ENCODE measurements around the gene CNBP.
"Not testable (repeated sequence)": the region's sequence is repeated elsewhere in the genome, so short reads cannot be mapped to it uniquely, and the experiment has no call there.

The CNBP gene

GRCh38 chr3:129166579-129167332 lies 16.9 kb downstream of the CNBP start:
- peaks cover 45% of the 10 kb centered on the region for H3K36me3 ChIP-seq (ENCODE audit: control insufficient read depth, insufficient read depth, low read length)

DNA sequence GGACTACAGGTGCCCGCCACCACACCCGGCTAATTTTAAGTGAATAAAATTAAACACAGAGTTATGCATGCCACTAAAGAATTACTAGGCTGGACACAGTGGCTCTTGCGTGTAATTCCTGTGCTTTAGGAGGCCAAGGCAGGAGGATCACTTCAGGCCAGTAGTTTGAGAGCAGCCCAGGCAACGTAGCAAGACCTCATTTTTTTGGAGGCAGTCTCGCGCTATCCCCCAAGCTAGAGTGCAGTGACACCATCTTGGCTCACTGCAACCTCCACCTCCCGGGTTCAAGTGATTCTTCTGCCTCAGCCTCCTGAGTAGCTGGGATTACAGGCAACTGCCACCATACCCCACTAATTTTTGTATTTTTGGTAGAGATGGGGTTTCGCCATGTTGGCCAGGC lies 18.1 kb downstream of the CNBP start:
- H3K36me3 ChIP-seq (ENCODE audit: control insufficient read depth, insufficient read depth, low read length): peaks cover 34% of the 10 kb centered on the region
- DNase-seq: not testable (repeated sequence)

More at GRCh38 chr3:129166579-129167332, 16.9 kb downstream of the CNBP start:
- DNase-seq: no peak
- Histone ChIP-seq H3K27me3 (replicated peaks; ENCODE audit: control insufficient read depth, insufficient read depth, low read length, poor library complexity, severe bottlenecking) (no peaks in the 10 kb centered on the region), H3K9me3 (ENCODE audit: control insufficient read depth, low read length) (no peaks in the 10 kb centered on the region), H3K4me3 (ENCODE audit: insufficient read depth, low read depth, low read length, poor library complexity, severe bottlenecking) (no peak overlapping the region), H3K4me1 (ENCODE audit: control insufficient read depth, insufficient read depth, low read length, poor library complexity, severe bottlenecking) (no peaks in the 10 kb centered on the region), H3K27ac (ENCODE audit: insufficient read depth, low read length, poor library complexity, severe bottlenecking) (no peak overlapping the region)

GRCh38 chr3:129164500-129164899 lies 19.2 kb downstream of the CNBP start:
- Histone ChIP-seq H3K36me3 (ENCODE audit: control insufficient read depth, insufficient read depth, low read length) (peaks cover 23% of the 10 kb centered on the region), H3K4me1 (ENCODE audit: control insufficient read depth, insufficient read depth, low read length, poor library complexity, severe bottlenecking) (peaks cover 10% of the 10 kb centered on the region), H3K27ac (ENCODE audit: insufficient read depth, low read length, poor library complexity, severe bottlenecking) (no peak overlapping the region), H3K9me3 (ENCODE audit: control insufficient read depth, low read length) (no peaks in the 10 kb centered on the region), H3K4me3 (ENCODE audit: insufficient read depth, low read depth, low read length, poor library complexity, severe bottlenecking) (no peak overlapping the region), H3K27me3 (replicated peaks; ENCODE audit: control insufficient read depth, insufficient read depth, low read length, poor library complexity, severe bottlenecking) (no peaks in the 10 kb centered on the region)
- no peak for DNase-seq

More for the DNA sequence above, 18.1 kb downstream of the CNBP start:
- not testable (repeated sequence) for H3K4me1 ChIP-seq (ENCODE audit: control insufficient read depth, insufficient read depth, low read length, poor library complexity, severe bottlenecking); H3K27me3 ChIP-seq (replicated peaks; ENCODE audit: control insufficient read depth, insufficient read depth, low read length, poor library complexity, severe bottlenecking); H3K9me3 ChIP-seq (ENCODE audit: control insufficient read depth, low read length); H3K4me3 ChIP-seq (ENCODE audit: insufficient read depth, low read depth, low read length, poor library complexity, severe bottlenecking); H3K27ac ChIP-seq (ENCODE audit: insufficient read depth, low read length, poor library complexity, severe bottlenecking)

DNA sequence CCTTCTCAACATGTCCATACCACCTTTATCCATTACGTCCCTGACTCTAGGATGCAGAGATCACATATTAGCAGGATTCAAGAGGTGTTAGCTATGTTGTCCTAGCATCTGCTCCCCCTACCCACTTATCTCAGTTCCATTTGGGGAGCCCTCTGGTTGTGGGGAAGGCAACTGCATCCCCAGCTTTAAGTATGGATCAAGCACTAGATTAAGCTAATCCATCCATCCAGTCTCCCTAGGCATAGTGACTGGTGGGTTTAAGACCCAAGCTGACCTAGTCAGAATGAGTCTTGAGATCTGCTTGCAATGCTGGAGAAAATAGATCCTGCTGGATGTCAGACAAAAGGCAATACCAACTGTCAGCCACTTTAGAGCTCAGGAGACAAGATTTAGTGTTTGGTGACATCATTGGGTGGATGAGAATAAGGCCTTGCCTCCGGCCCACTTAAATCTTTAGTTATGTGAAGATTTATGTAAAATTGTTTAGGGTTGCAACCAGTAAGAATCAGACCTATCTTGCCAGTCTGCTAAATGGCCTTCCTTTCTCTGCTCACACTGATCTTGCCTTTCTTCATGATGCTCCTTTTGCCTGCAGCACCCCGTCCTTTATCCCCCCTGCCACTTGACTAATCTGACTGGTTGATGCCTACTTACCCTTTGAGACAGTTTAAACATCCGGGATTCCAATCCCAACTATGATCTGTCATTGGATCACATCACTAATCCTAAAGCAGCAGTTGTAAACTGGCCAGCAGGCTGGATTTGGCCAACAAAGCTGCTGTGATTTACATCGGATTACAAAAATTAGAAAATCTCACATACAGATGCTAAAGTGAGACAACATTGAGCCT lies 20.7 kb downstream of the CNBP start:
- Histone ChIP-seq H3K9me3 (ENCODE audit: control insufficient read depth, low read length) (no peaks in the 10 kb centered on the region), H3K36me3 (ENCODE audit: control insufficient read depth, insufficient read depth, low read length) (peaks cover 20% of the 10 kb centered on the region), H3K4me3 (ENCODE audit: insufficient read depth, low read depth, low read length, poor library complexity, severe bottlenecking) (no peak overlapping the region), H3K27ac (ENCODE audit: insufficient read depth, low read length, poor library complexity, severe bottlenecking) (peak overlapping the region; percentile 21), H3K27me3 (replicated peaks; ENCODE audit: control insufficient read depth, insufficient read depth, low read length, poor library complexity, severe bottlenecking) (no peaks in the 10 kb centered on the region), H3K4me1 (ENCODE audit: control insufficient read depth, insufficient read depth, low read length, poor library complexity, severe bottlenecking) (peaks cover 11% of the 10 kb centered on the region)
- DNase-seq: no peak

DNA sequence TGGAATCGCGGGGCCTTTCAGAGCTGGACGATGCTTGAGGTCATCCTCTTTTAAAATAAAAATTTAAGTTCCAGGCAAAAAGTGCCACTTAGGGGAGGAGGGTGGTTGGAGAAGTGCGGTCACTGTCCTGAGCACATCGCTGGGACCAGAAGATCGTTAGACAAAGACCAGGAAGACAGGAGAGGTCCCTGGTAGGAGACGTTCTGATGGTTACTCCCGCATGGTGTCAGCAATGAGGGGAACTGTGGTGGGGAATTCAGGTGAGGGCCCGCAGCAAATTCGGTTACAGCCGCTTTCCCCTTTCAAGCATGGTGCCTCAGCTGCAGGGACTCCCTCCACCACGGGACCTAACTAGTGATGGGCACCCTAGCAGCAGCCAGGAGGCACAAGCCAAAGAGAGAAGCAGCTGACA lies 21.8 kb downstream of the CNBP start:
- Histone ChIP-seq H3K9me3 (ENCODE audit: control insufficient read depth, low read length) (no peaks in the 10 kb centered on the region), H3K27me3 (replicated peaks; ENCODE audit: control insufficient read depth, insufficient read depth, low read length, poor library complexity, severe bottlenecking) (no peaks in the 10 kb centered on the region), H3K4me1 (ENCODE audit: control insufficient read depth, insufficient read depth, low read length, poor library complexity, severe bottlenecking) (peaks cover 11% of the 10 kb centered on the region), H3K27ac (ENCODE audit: insufficient read depth, low read length, poor library complexity, severe bottlenecking) (peak overlapping the region; percentile 95), H3K36me3 (ENCODE audit: control insufficient read depth, insufficient read depth, low read length) (peaks cover 20% of the 10 kb centered on the region), H3K4me3 (ENCODE audit: insufficient read depth, low read depth, low read length, poor library complexity, severe bottlenecking) (peak overlapping the region; percentile 68)
- DNase-seq: no peak

DNA sequence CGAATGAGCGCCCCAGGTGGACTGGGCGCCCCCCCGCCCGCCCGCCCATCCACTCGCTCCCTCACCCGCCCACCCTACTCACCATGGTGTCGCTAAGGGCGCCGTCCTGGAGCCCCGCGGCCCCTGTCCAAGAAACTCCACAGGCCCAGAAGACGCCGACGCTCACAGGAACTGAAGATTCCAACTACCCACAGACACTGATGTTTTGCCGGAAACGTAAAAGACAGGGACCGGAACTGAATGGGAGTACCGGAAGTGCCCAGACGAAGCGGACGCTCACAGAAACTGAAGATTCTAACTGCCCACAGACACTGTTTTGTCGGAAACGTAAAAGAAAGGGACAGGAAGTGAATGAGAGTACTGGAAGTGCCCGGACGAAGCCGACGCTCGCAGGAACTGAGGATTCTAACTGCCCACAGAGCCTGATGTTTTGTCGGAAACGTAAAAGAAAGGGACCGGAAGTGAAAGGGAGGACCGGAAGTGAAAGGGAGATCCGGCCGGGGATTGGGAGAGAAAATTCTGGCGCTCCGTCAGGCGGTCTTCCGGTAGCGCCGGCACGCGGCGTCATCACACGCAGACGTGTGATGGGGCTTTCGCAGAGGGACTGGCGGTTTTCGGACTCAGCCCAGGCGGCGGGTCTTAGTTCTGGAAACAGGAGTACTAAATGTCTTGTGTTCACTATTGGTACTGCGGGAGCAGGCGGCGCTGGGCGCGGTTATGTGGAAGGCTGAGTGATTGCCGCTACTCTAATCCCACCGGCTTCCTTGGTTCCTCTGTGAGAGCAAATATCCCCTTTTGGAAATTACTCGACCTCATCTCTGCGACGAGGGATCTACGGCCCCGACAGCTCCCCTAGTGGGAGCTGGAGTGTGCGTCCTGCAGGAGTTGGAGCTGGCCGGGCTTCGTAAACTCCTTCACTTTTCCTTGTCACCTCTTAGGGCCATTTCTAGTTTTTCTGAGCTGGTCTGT lies 22.5 kb downstream of the CNBP start, which contains the start of gene ISY1:
Gene ISY1 (minus strand): TSS at position 173 of the 969 bp plus-strand sequence. CDS start 88 bp downstream, at position 85.
- H3K4me1 ChIP-seq (ENCODE audit: control insufficient read depth, insufficient read depth, low read length, poor library complexity, severe bottlenecking): peaks cover 11% of the 10 kb centered on the region
- H3K36me3 ChIP-seq (ENCODE audit: control insufficient read depth, insufficient read depth, low read length): peaks cover 22% of the 10 kb centered on the region
- peak; percentile 82 to 85 (median 84) for DNase-seq
- no peaks in the 10 kb centered on the region for H3K9me3 ChIP-seq (ENCODE audit: control insufficient read depth, low read length)
- H3K4me3 ChIP-seq (ENCODE audit: insufficient read depth, low read depth, low read length, poor library complexity, severe bottlenecking): peak within 1 kb of the TSS; percentile 68
- H3K27ac ChIP-seq (ENCODE audit: insufficient read depth, low read length, poor library complexity, severe bottlenecking): peak within 1 kb of the TSS; percentile 95
- no peaks in the 10 kb centered on the region for H3K27me3 ChIP-seq (replicated peaks; ENCODE audit: control insufficient read depth, insufficient read depth, low read length, poor library complexity, severe bottlenecking)

- H3K9me3 ChIP-seq (ENCODE audit: control insufficient read depth, low read length): no peaks in the 10 kb centered on the region
- H3K27ac ChIP-seq (ENCODE audit: insufficient read depth, low read length, poor library complexity, severe bottlenecking): no peak overlapping the region
- no peak overlapping the region for H3K4me3 ChIP-seq (ENCODE audit: insufficient read depth, low read depth, low read length, poor library complexity, severe bottlenecking)
- peaks cover 39% of the 10 kb centered on the region for H3K36me3 ChIP-seq (ENCODE audit: control insufficient read depth, insufficient read depth, low read length)
- H3K4me1 ChIP-seq (ENCODE audit: control insufficient read depth, insufficient read depth, low read length, poor library complexity, severe bottlenecking): no peaks in the 10 kb centered on the region
- no peak for DNase-seq
- no peaks in the 10 kb centered on the region for H3K27me3 ChIP-seq (replicated peaks; ENCODE audit: control insufficient read depth, insufficient read depth, low read length, poor library complexity, severe bottlenecking)
Measured at GRCh38 chr3:129144786-129145185, 38.9 kb downstream of the CNBP start.

DNA sequence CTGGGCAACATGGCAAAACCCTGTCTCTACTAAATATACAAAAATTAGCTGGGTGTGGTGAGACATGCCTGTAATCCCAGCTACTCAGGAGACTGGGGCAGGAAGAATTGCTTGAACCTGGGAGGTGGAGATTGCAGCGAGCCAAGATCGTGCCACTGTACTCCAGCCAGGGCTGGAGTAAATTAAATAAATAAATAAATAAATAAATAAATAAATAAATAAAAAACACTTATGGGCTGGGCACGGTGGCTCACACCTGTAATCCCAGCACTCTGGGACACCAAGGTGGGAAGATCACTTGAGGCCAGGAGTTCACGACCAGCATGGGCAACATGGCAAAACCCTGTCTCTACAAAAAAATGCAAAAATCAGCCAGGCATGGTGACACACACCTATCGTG lies 42.7 kb downstream of the CNBP start:
- not testable (repeated sequence) for H3K9me3 ChIP-seq (ENCODE audit: control insufficient read depth, low read length); H3K4me3 ChIP-seq (ENCODE audit: insufficient read depth, low read depth, low read length, poor library complexity, severe bottlenecking); H3K4me1 ChIP-seq (ENCODE audit: control insufficient read depth, insufficient read depth, low read length, poor library complexity, severe bottlenecking); H3K27me3 ChIP-seq (replicated peaks; ENCODE audit: control insufficient read depth, insufficient read depth, low read length, poor library complexity, severe bottlenecking); DNase-seq; H3K27ac ChIP-seq (ENCODE audit: insufficient read depth, low read length, poor library complexity, severe bottlenecking)
- H3K36me3 ChIP-seq (ENCODE audit: control insufficient read depth, insufficient read depth, low read length): peaks cover 52% of the 10 kb centered on the region

- H3K4me3 ChIP-seq (ENCODE audit: insufficient read depth, low read depth, low read length, poor library complexity, severe bottlenecking): no peak overlapping the region
- peaks cover 42% of the 10 kb centered on the region for H3K36me3 ChIP-seq (ENCODE audit: control insufficient read depth, insufficient read depth, low read length)
- H3K27ac ChIP-seq (ENCODE audit: insufficient read depth, low read length, poor library complexity, severe bottlenecking): no peak overlapping the region
- no peaks in the 10 kb centered on the region for H3K9me3 ChIP-seq (ENCODE audit: control insufficient read depth, low read length)
- no peak for DNase-seq
- no peaks in the 10 kb centered on the region for H3K4me1 ChIP-seq (ENCODE audit: control insufficient read depth, insufficient read depth, low read length, poor library complexity, severe bottlenecking)
- no peaks in the 10 kb centered on the region for H3K27me3 ChIP-seq (replicated peaks; ENCODE audit: control insufficient read depth, insufficient read depth, low read length, poor library complexity, severe bottlenecking)
Measured at GRCh38 chr3:129139911-129140310, 43.8 kb downstream of the CNBP start.

Data from effector memory CD4-positive, alpha-beta T cell (primary cell).